H1 (cell line): ENCODE data around the gene CORO7. TPM values are rescaled to one million over a fixed set of nuclear protein-coding genes. Genes with fewer than 3 reads are reported as not detected.
A peak's percentile ranks its signal among the peaks of the same experiment; 100 is the strongest.

ENCODE experiments used
- BACH1 ChIP-seq: IDR thresholded peaks from 2 replicates; pipeline ENCODE4 v1.6.1; 2012; ENCODE audit warnings: low read length, improper control_type of control experiment
- KDM4A ChIP-seq: IDR thresholded peaks from one replicate; pipeline ENCODE4 v1.7.1; 2012; ENCODE audit warnings: low read depth, mild to moderate bottlenecking, moderate library complexity, low read length, inconsistent platforms; ENCODE audit not compliant: severe bottlenecking
- NRF1 ChIP-seq: IDR thresholded peaks from 2 replicates; pipeline ENCODE4 v1.6.1; 2011; ENCODE audit warnings: mild to moderate bottlenecking, low read depth, low read length, improper control_type of control experiment
- RXRA ChIP-seq: IDR thresholded peaks from 2 replicates; pipeline ENCODE4 v1.6.1; 2011; ENCODE audit warnings: low read depth, mild to moderate bottlenecking, low read length, moderate library complexity; ENCODE audit not compliant: insufficient read depth
- SIX5 ChIP-seq: IDR thresholded peaks from 2 replicates; pipeline ENCODE4 v1.6.1; 2011; ENCODE audit warnings: mild to moderate bottlenecking, low read depth, low read length
- SP1 ChIP-seq: IDR thresholded peaks from 2 replicates; pipeline ENCODE4 v1.6.1; 2011; ENCODE audit warnings: low read depth, low read length
- SP2 ChIP-seq: IDR thresholded peaks from 2 replicates; pipeline ENCODE4 v1.6.1; 2012; ENCODE audit warnings: mild to moderate bottlenecking, low read length, inconsistent platforms
- TBP ChIP-seq: IDR thresholded peaks from 2 replicates; pipeline ENCODE4 v1.6.1; 2011; ENCODE audit warnings: low read depth, low read length, improper control_type of control experiment
- ZNF274 ChIP-seq: IDR thresholded peaks from 2 replicates; pipeline ENCODE4 v1.7.0; 2012; ENCODE audit warnings: low read length, borderline replicate concordance; ENCODE audit errors: extremely low read depth
- polyA plus RNA-seq, 7 experiments: library from polyadenylated mRNA; depleted of rRNA in 3 of 7; stranded (reverse) in 5 of 7; unstranded in 2 of 7; fragments of >200 nt in 5 of 7; fragments of 200-250 nt in 2 of 7; gene quantifications; 1 replicate in 5 of 7; 2 replicates in 1 of 7; 4 replicates in 1 of 7; pipeline versions ENCODE4 v1.2.1 to v1.2.3, GENCODE V29; 2011 to 2013; ENCODE audit warnings: missing spikeins in 2 of 7, mixed read lengths in 2 of 7
- total RNA-seq: library from RNA; stranded (reverse); fragmentation: NEBNext Ultra II Directional; extraction: Animal tissue kit (Norgen Biotek cat#: 25700); gene quantifications from 2 replicates; pipeline ENCODE4 v1.2.1, GENCODE V29; 2021

Gene CORO7
- total and polyA plus RNA-seq, 2 of the 8 experiments (the other 6 are each of a cell fraction or from before 2014, with no cell fraction given) = 25.2 to 29.8 TPM

DNA sequence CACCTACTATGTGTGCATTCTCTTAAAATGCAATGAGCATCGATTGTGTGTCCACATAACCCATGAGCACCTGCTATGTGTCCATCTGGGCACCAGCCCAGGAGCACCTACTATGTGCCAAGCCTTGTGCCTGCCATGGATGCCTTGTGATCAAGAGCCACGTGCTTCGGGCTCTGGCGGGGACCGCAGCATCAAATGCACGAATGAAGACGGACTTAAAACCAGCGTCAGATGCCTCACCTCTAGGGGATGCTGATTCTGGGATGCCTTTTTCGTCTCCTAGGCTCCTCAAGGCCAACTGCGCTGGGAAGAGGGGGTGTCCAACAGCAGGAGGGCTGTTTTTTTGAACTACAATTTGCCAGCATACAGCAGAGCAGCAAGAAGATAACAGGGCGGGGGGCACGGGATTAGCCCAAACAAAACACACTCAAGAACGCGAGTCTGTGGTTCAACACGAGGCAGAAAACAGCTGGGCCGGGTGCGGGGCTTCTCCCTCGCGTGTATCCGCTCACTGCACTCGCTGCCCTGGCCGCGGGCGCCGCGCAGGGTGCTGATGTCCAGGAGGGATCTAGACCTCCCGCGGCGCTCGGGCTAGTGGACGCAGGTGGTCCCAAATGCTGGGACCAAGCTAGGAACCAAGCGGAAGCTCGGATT lies 101.7 kb downstream of the CORO7 start (continued):
- TF ChIP-seq ZNF274 (no peak), NRF1 (no peak), KDM4A (peak; percentile 49), BACH1 (no peak), TBP (no peak), SP2 (no peak), RXRA (no peak), SP1 (no peak), SIX5 (no peak)
